Esophagus squamous epithelium (tissue), 5 donors: ENCODE data around the gene WDR76. TPM values are rescaled to one million over a fixed set of nuclear protein-coding genes. Genes with fewer than 3 reads are reported as not detected.

Experiments
- DNase-seq: peaks from one replicate; lab custom pipeline; 2025; lab: John Stamatoyannopoulos, UW
- H3K27ac ChIP-seq, 4 donors: fragments of 200-600 bp; sonication (generic); one replicate each; pipeline ENCODE4 v1.5.1; 2016 to 2019; ENCODE audit warnings: mild to moderate bottlenecking in 1 of 4
- H3K27me3 ChIP-seq, 4 donors: fragments of 200-600 bp; sonication (generic); 1 replicate in 3 of 4; 2 replicates in 1 of 4; pipeline versions ENCODE4 v1.5.1 to v1.6.0; 2017 to 2021; ENCODE audit warnings: antibody characterized with exemption in 1 of 4
- H3K36me3 ChIP-seq, 3 donors: fragments of 200-600 bp; sonication (generic); one replicate each; pipeline ENCODE4 v1.5.1; 2016 to 2019
- H3K4me1 ChIP-seq, 3 donors: fragments of 200-600 bp; sonication (generic); one replicate each; pipeline ENCODE4 v1.5.1; 2017 to 2019
- H3K4me3 ChIP-seq, 4 donors: fragments of 200-600 bp; sonication (generic); 1 replicate in 3 of 4; 2 replicates in 1 of 4; pipeline ENCODE4 v1.5.1; 2016 to 2019; ENCODE audit warnings: mild to moderate bottlenecking in 2 of 4, moderate library complexity in 1 of 4
- H3K9me3 ChIP-seq, 3 donors: fragments of 200-600 bp; sonication (generic); one replicate each; pipeline ENCODE4 v1.5.1; 2016 to 2019
- CTCF ChIP-seq, 6 experiments: fragments of 450-650 bp in 4 of 6; fragments of 200-600 bp in 2 of 6; sonication (generic) in 2 of 6; IDR thresholded peaks; one replicate each; pipeline ENCODE4 v1.5.1; 2016 to 2019; ENCODE audit warnings: antibody characterized with exemption in 6 of 6, mild to moderate bottlenecking in 4 of 6, moderate library complexity in 4 of 6
- POLR2A ChIP-seq, 4 donors: fragments of 450-650 bp; IDR thresholded peaks; one replicate each; pipeline ENCODE4 v1.6.1; 2017; ENCODE audit warnings: antibody characterized with exemption in 4 of 4, mild to moderate bottlenecking in 4 of 4, moderate library complexity in 3 of 4
- WGBS, 2 donors: methylation state at CpG; one replicate each; pipeline ENCODE4 v1.1.5; 2018; 5-methylcytosine and 5-hydroxymethylcytosine counted together
- intact Hi-C: fragments of 100-400 bp; cut with DNase I; formaldehyde crosslinking; loops from one replicate; pipeline ENCODE4 v1.15.0; 2022
- total RNA-seq, 4 donors: library from RNA; depleted of rRNA; stranded (reverse); fragments of >200 nt; gene quantifications; one replicate each; pipeline ENCODE4 v1.1.0, GENCODE V29; 2016
- donor health status: DM: yes; HTN: yes; CAD: no.

Gene WDR76
- total RNA-seq, 4 donors from 2014 or later: 4.6 to 15.8 (median 10.3) TPM

GRCh38 chr15:43872416-43873020 is 45.7 kb downstream of the WDR76 start:
- Histone ChIP-seq H3K27ac (no peak overlapping the region), H3K27me3 (no peaks in the 10 kb centered on the region), H3K36me3 (peaks cover 0 to 6% (median 0%) of the 10 kb centered on the region in 3 donors), H3K9me3 (no peaks in the 10 kb centered on the region), H3K4me3 (no peak overlapping the region), H3K4me1 (no peaks in the 10 kb centered on the region)
- peak in 4 of 6 experiments; percentile 23 to 48 (median 28) for TF ChIP-seq CTCF (IDR thresholded peaks at IDR 0.05)
- TF ChIP-seq POLR2A (IDR thresholded peaks at IDR 0.05): no peak
- no peak for DNase-seq
- intact Hi-C loops: no loop called here
- WGBS, 2 donors: 64 to 71% methylated on average over 6 of the region's 6 CpGs

- H3K36me3 ChIP-seq: peaks cover 0 to 6% (median 0%) of the 10 kb centered on the region in 3 donors
- H3K27ac ChIP-seq: no peak overlapping the region
- no peak overlapping the region for H3K4me3 ChIP-seq
- TF ChIP-seq POLR2A (IDR thresholded peaks at IDR 0.05) (no peak), CTCF (IDR thresholded peaks at IDR 0.05) (no peak)
- H3K4me1 ChIP-seq: no peaks in the 10 kb centered on the region
- DNase-seq: no peak
- intact Hi-C loops: no loop called here
- H3K27me3 ChIP-seq: no peaks in the 10 kb centered on the region
- H3K9me3 ChIP-seq: no peaks in the 10 kb centered on the region
- 92 to 95% methylated on average over 8 to 10 of the region's 10 CpGs for WGBS, 2 donors
Observed at GRCh38 chr15:43873651-43874050, 46.8 kb downstream of the WDR76 start.

- Histone ChIP-seq H3K27me3 (no peaks in the 10 kb centered on the region), H3K9me3 (no peaks in the 10 kb centered on the region), H3K4me3 (no peak overlapping the region), H3K36me3 (peaks cover 0 to 6% (median 0%) of the 10 kb centered on the region in 3 donors), H3K4me1 (no peaks in the 10 kb centered on the region), H3K27ac (no peak overlapping the region)
- intact Hi-C loops: no loop called here
- no peak for TF ChIP-seq POLR2A (IDR thresholded peaks at IDR 0.05)
- TF ChIP-seq CTCF (IDR thresholded peaks at IDR 0.05): no peak
- WGBS, 2 donors: 100% methylated on average over 3 of the region's 3 CpGs
- no peak for DNase-seq
Observed at GRCh38 chr15:43876872-43877271, 50.1 kb downstream of the WDR76 start.

GRCh38 chr15:43877371-43877770 is 50.6 kb downstream of the WDR76 start:
- TF ChIP-seq CTCF (IDR thresholded peaks at IDR 0.05) (no peak), POLR2A (IDR thresholded peaks at IDR 0.05) (no peak)
- Histone ChIP-seq H3K4me1 (no peaks in the 10 kb centered on the region), H3K27ac (no peak overlapping the region), H3K36me3 (peaks cover 0 to 6% (median 0%) of the 10 kb centered on the region in 3 donors), H3K4me3 (no peak overlapping the region), H3K9me3 (no peaks in the 10 kb centered on the region), H3K27me3 (no peaks in the 10 kb centered on the region)
- DNase-seq: no peak
- intact Hi-C loops: no loop called here
- 79 to 92% methylated on average over 3 to 4 of the region's 4 CpGs for WGBS, 2 donors

GRCh38 chr15:43878446-43878845 is 51.6 kb downstream of the WDR76 start:
- Histone ChIP-seq H3K4me3 (no peak overlapping the region), H3K27ac (no peak overlapping the region), H3K4me1 (no peaks in the 10 kb centered on the region), H3K36me3 (peaks cover 0 to 6% (median 0%) of the 10 kb centered on the region in 3 donors), H3K27me3 (no peaks in the 10 kb centered on the region), H3K9me3 (no peaks in the 10 kb centered on the region)
- intact Hi-C loops: no loop called here
- TF ChIP-seq CTCF (IDR thresholded peaks at IDR 0.05): no peak
- TF ChIP-seq POLR2A (IDR thresholded peaks at IDR 0.05): no peak
- DNase-seq: no peak
- WGBS, 2 donors: 78 to 79% methylated on average over 2 of the region's 2 CpGs
